Measurements from ENCODE around the gene GNG11.

Gene GNG11

GRCh38 chr7:93921607-93922566, at the start of gene GNG11:
TSS of gene GNG11 (plus strand) at chr7:93921735. CDS start at chr7:93922138, 403 bp downstream.
- no peak for TF ChIP-seq CTCF (IDR thresholded peaks at IDR 0.05; ENCODE audit: low read length, missing control alignments)
- DNase-seq (ENCODE audit: low read depth), result peak; percentile 90
- H3K4me3 ChIP-seq (replicated peaks; ENCODE audit: low read depth, low read length), result peak within 1 kb of the TSS; percentile 84

GRCh38 chr7:93873998-93874574, 47.4 kb upstream of the GNG11 start:
- H3K4me3 ChIP-seq (replicated peaks; ENCODE audit: low read depth, low read length), result no peak overlapping the region
- no peak for TF ChIP-seq CTCF (IDR thresholded peaks at IDR 0.05; ENCODE audit: low read length, missing control alignments)
- no peak for DNase-seq (ENCODE audit: low read depth)

- no peak overlapping the region for H3K4me3 ChIP-seq (replicated peaks; ENCODE audit: low read depth, low read length)
- no peak for TF ChIP-seq CTCF (IDR thresholded peaks at IDR 0.05; ENCODE audit: low read length, missing control alignments)
- no peak for DNase-seq (ENCODE audit: low read depth)
These were observed 43.8 kb upstream of the GNG11 start for GRCh38 chr7:93877742-93878141.

- TF ChIP-seq CTCF (IDR thresholded peaks at IDR 0.05; ENCODE audit: low read length, missing control alignments), result no peak
- DNase-seq (ENCODE audit: low read depth), result no peak
- H3K4me3 ChIP-seq (replicated peaks; ENCODE audit: low read depth, low read length), result no peak overlapping the region
These were observed 42.2 kb upstream of the GNG11 start for GRCh38 chr7:93879356-93879755.

- TF ChIP-seq CTCF (IDR thresholded peaks at IDR 0.05; ENCODE audit: low read length, missing control alignments), result no peak
- no peak overlapping the region for H3K4me3 ChIP-seq (replicated peaks; ENCODE audit: low read depth, low read length)
- peak; percentile 13 for DNase-seq (ENCODE audit: low read depth)
These were observed 39.1 kb upstream of the GNG11 start for GRCh38 chr7:93882468-93882867.

- H3K4me3 ChIP-seq (replicated peaks; ENCODE audit: low read depth, low read length), result no peak overlapping the region
- no peak for TF ChIP-seq CTCF (IDR thresholded peaks at IDR 0.05; ENCODE audit: low read length, missing control alignments)
- DNase-seq (ENCODE audit: low read depth), result peak; percentile 63
These were observed 38.2 kb upstream of the GNG11 start for GRCh38 chr7:93883078-93883916.
